ENCODE data around the gene DCTN1. TPM values are rescaled to one million over a fixed set of nuclear protein-coding genes. Genes with fewer than 3 reads are reported as not detected.

DCTN1 gene
- total RNA-seq, 1 donor, result 177 TPM

GRCh38 chr2:74334931-74335333 is 45.2 kb downstream of the DCTN1 start:
- Histone ChIP-seq H3K4me2 (ENCODE audit: insufficient read depth, low read length) (no peak overlapping the region), H3K9me3 (ENCODE audit: low read depth, low read length) (no peaks in the 10 kb centered on the region), H3K27me3 (ENCODE audit: insufficient read depth, low read length) (no peaks in the 10 kb centered on the region), H2AFZ (ENCODE audit: low read length) (no peak overlapping the region), H3K36me3 (ENCODE audit: insufficient read depth, low read length) (no peaks in the 10 kb centered on the region), H3K27ac (ENCODE audit: low read depth, low read length) (no peak overlapping the region), H3K4me1 (ENCODE audit: insufficient read depth, low read length) (no peaks in the 10 kb centered on the region), H3K79me2 (ENCODE audit: insufficient read depth, low read length) (no peaks in the 10 kb centered on the region), H3K4me3 (ENCODE audit: insufficient read depth, low read length) (no peak overlapping the region), H4K20me1 (ENCODE audit: insufficient read depth, low read length) (no peaks in the 10 kb centered on the region)
- peak; percentile 65 for DNase-seq (ENCODE audit: insufficient read length, low spot score, missing footprints)
- peak; percentile 98 for TF ChIP-seq CTCF (IDR thresholded peaks at IDR 0.05; ENCODE audit: extremely low read depth, low read depth, low read length)

GRCh38 chr2:74333896-74334586 is 46.1 kb downstream of the DCTN1 start:
- Histone ChIP-seq H3K4me2 (ENCODE audit: insufficient read depth, low read length) (no peak overlapping the region), H3K27ac (ENCODE audit: low read depth, low read length) (no peak overlapping the region), H3K36me3 (ENCODE audit: insufficient read depth, low read length) (no peaks in the 10 kb centered on the region), H2AFZ (ENCODE audit: low read length) (no peak overlapping the region), H3K4me3 (ENCODE audit: insufficient read depth, low read length) (no peak overlapping the region), H3K9me3 (ENCODE audit: low read depth, low read length) (no peaks in the 10 kb centered on the region), H3K79me2 (ENCODE audit: insufficient read depth, low read length) (no peaks in the 10 kb centered on the region), H3K27me3 (ENCODE audit: insufficient read depth, low read length) (no peaks in the 10 kb centered on the region), H3K4me1 (ENCODE audit: insufficient read depth, low read length) (no peaks in the 10 kb centered on the region), H4K20me1 (ENCODE audit: insufficient read depth, low read length) (no peaks in the 10 kb centered on the region)
- no peak for DNase-seq (ENCODE audit: insufficient read length, low spot score, missing footprints)
- no peak for TF ChIP-seq CTCF (IDR thresholded peaks at IDR 0.05; ENCODE audit: extremely low read depth, low read depth, low read length)

- H4K20me1 ChIP-seq (ENCODE audit: insufficient read depth, low read length), result no peaks in the 10 kb centered on the region
- H2AFZ ChIP-seq (ENCODE audit: low read length), result no peak overlapping the region
- no peak for DNase-seq (ENCODE audit: insufficient read length, low spot score, missing footprints)
- H3K4me3 ChIP-seq (ENCODE audit: insufficient read depth, low read length), result no peak overlapping the region
- peak; percentile 72 for TF ChIP-seq CTCF (IDR thresholded peaks at IDR 0.05; ENCODE audit: extremely low read depth, low read depth, low read length)
- no peak overlapping the region for H3K27ac ChIP-seq (ENCODE audit: low read depth, low read length)
- no peaks in the 10 kb centered on the region for H3K4me1 ChIP-seq (ENCODE audit: insufficient read depth, low read length)
- no peaks in the 10 kb centered on the region for H3K9me3 ChIP-seq (ENCODE audit: low read depth, low read length)
- H3K27me3 ChIP-seq (ENCODE audit: insufficient read depth, low read length), result no peaks in the 10 kb centered on the region
- H3K79me2 ChIP-seq (ENCODE audit: insufficient read depth, low read length), result no peaks in the 10 kb centered on the region
- no peak overlapping the region for H3K4me2 ChIP-seq (ENCODE audit: insufficient read depth, low read length)
- H3K36me3 ChIP-seq (ENCODE audit: insufficient read depth, low read length), result no peaks in the 10 kb centered on the region
Measured at GRCh38 chr2:74333175-74333574, 46.9 kb downstream of the DCTN1 start.

DNA sequence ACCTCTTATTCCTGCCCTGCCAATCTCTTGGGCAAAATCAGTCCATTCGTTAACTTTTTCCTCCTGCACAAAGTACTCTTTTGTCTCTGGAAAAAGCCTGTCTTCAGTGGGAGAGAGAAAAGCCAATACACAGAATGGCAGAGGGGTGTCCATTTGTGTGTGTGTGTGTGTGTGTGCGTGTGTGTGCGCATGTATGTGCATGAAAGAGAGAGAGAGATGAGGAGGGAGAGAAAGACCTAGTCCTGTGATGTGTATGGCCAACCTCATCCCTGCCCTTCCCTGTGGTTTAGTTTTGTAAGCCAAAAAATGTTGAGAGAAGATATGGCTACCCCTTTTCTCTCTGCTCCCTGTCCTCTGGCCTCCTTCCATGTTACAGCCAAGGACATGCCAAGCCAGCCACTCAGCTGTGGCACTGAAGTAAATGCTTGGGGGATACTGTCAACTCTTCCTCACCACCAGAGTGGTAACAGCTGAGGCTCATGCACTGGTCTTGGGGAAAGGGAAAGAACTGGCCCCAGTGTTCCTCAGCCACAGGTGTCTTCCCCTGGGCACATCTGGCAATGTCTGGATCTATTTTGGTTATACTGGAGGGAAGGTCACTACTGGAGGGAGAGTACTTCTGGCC is 47.4 kb downstream of the DCTN1 start:
- Histone ChIP-seq H3K79me2 (ENCODE audit: insufficient read depth, low read length) (no peaks in the 10 kb centered on the region), H3K36me3 (ENCODE audit: insufficient read depth, low read length) (no peaks in the 10 kb centered on the region), H3K4me1 (ENCODE audit: insufficient read depth, low read length) (no peaks in the 10 kb centered on the region), H3K4me3 (ENCODE audit: insufficient read depth, low read length) (no peak overlapping the region), H2AFZ (ENCODE audit: low read length) (no peak overlapping the region), H4K20me1 (ENCODE audit: insufficient read depth, low read length) (no peaks in the 10 kb centered on the region), H3K27me3 (ENCODE audit: insufficient read depth, low read length) (no peaks in the 10 kb centered on the region), H3K4me2 (ENCODE audit: insufficient read depth, low read length) (no peak overlapping the region), H3K9me3 (ENCODE audit: low read depth, low read length) (no peaks in the 10 kb centered on the region), H3K27ac (ENCODE audit: low read depth, low read length) (no peak overlapping the region)
- TF ChIP-seq CTCF (IDR thresholded peaks at IDR 0.05; ENCODE audit: extremely low read depth, low read depth, low read length), result no peak
- no peak for DNase-seq (ENCODE audit: insufficient read length, low spot score, missing footprints)
